ENCODE results near the gene SLC4A11. TPM values are rescaled to one million over a fixed set of nuclear protein-coding genes. Genes with fewer than 3 reads are reported as not detected.

The SLC4A11 gene
- total and polyA plus RNA-seq, 12 donors, result 0.06 to 1.6 (median 0.45) TPM

DNA sequence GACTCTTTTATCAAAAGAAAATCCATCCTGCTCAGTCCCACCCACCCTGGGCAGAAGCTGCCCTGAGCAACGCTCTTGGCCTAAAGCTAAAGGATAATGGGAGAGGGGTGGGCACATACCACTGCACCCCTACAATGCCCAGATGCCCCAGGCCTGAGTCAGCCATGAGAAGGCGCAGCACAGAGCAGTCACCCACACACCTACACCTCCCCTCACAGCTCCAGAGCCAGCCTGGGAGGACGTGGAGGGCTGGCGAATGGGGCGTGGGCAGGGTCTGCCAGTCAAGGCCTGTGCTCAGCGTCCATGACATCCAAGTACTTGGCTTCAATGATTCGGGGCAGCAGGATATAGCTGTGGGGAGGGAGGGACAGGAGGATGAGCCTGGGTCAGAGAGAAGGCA lies 11.5 kb downstream of the SLC4A11 start:
- H3K36me3 ChIP-seq, result peaks cover 0 to 27% (median 7%) of the 10 kb centered on the region in 9 donors
- peaks cover 0 to 11% (median 2%) of the 10 kb centered on the region in 9 donors for H3K4me1 ChIP-seq
- intact Hi-C loops (cut with DNase I), result loop anchor here in 2 of 10 donors (10.0 kb wide), 2 partner anchors 57 to 87 kb away; no protein-coding TSS in a partner anchor
- DNase-seq (no peak), ATAC-seq (no peak)
- 87 to 89% methylated on average over 7 of the region's 7 CpGs for WGBS, 2 donors
- no peaks in the 10 kb centered on the region for H3K9me3 ChIP-seq
- TF ChIP-seq, protein P1, sequence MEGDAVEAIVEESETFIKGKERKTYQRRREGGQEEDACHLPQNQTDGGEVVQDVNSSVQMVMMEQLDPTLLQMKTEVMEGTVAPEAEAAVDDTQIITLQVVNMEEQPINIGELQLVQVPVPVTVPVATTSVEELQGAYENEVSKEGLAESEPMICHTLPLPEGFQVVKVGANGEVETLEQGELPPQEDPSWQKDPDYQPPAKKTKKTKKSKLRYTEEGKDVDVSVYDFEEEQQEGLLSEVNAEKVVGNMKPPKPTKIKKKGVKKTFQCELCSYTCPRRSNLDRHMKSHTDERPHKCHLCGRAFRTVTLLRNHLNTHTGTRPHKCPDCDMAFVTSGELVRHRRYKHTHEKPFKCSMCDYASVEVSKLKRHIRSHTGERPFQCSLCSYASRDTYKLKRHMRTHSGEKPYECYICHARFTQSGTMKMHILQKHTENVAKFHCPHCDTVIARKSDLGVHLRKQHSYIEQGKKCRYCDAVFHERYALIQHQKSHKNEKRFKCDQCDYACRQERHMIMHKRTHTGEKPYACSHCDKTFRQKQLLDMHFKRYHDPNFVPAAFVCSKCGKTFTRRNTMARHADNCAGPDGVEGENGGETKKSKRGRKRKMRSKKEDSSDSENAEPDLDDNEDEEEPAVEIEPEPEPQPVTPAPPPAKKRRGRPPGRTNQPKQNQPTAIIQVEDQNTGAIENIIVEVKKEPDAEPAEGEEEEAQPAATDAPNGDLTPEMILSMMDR (IDR thresholded peaks at IDR 0.05), result no peak
- no peak overlapping the region for H3K4me3 ChIP-seq
- no peaks in the 10 kb centered on the region for H3K27me3 ChIP-seq
- no peak overlapping the region for H3K27ac ChIP-seq

DNA sequence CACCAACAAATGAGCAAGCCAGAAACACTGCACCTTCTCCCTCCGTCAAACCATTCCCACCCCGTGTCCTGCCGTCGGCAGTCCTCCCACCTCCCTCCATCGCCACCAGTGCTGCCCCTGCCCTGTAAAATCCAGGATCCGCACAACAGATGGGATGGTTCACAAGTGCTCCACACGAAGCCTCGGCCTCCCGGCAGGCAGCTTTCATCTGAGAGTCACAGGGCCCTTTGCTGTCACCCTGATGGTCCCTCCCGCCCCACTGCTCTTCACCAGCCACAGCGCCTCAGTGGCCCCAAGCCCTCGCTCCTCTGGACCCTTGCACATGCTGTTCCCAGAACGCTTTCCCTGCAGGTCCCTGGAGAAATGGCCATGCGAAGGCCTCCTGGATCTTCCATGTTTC lies 12.1 kb downstream of the SLC4A11 start:
- DNase-seq (no peak), ATAC-seq (no peak)
- Histone ChIP-seq H3K4me3 (no peak overlapping the region), H3K9me3 (no peaks in the 10 kb centered on the region), H3K4me1 (peaks cover 0 to 14% (median 3%) of the 10 kb centered on the region in 9 donors), H3K27ac (no peak overlapping the region), H3K36me3 (peaks cover 0 to 33% (median 9%) of the 10 kb centered on the region in 9 donors), H3K27me3 (no peaks in the 10 kb centered on the region)
- TF ChIP-seq, protein P1 (IDR thresholded peaks at IDR 0.05), result no peak
- 91 to 94% methylated on average over 14 of the region's 14 CpGs for WGBS, 2 donors
- intact Hi-C loops (cut with DNase I), result loop anchor here in 2 of 10 donors (10.0 kb wide), 2 partner anchors 58 to 88 kb away; no protein-coding TSS in a partner anchor

DNA sequence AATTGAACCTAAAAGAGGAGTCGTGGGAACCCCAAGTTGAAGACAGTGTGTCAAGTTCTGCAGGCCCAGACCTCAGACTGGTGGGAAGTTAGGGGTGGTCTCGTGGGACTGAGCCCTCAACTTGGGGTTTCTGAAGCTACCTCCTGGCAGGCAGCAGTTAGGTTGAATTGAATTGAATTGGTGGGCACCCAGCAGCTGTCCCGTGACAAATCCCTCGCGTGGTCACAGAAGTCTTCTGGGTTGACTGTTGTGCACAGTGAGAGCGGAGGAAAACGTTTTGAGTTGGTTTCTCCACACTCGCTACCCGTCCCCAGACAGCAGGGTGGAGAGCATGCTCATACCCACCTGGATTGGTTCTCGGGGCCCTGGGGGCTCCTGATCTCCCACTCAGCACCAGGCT lies 12.9 kb downstream of the SLC4A11 start:
- Histone ChIP-seq H3K4me3 (no peak overlapping the region), H3K27ac (no peak overlapping the region), H3K36me3 (peaks cover 0 to 41% (median 9%) of the 10 kb centered on the region in 9 donors), H3K27me3 (no peaks in the 10 kb centered on the region), H3K9me3 (no peaks in the 10 kb centered on the region), H3K4me1 (peaks cover 0 to 14% (median 3%) of the 10 kb centered on the region in 9 donors)
- ATAC-seq (no peak), DNase-seq (no peak)
- TF ChIP-seq, protein P1 (IDR thresholded peaks at IDR 0.05), result no peak
- WGBS, 2 donors, result 89 to 91% methylated on average over 10 of the region's 10 CpGs
- intact Hi-C loops (cut with DNase I), result loop anchor here in 2 of 10 donors (10.0 kb wide), 2 partner anchors 59 to 89 kb away; no protein-coding TSS in a partner anchor

DNA sequence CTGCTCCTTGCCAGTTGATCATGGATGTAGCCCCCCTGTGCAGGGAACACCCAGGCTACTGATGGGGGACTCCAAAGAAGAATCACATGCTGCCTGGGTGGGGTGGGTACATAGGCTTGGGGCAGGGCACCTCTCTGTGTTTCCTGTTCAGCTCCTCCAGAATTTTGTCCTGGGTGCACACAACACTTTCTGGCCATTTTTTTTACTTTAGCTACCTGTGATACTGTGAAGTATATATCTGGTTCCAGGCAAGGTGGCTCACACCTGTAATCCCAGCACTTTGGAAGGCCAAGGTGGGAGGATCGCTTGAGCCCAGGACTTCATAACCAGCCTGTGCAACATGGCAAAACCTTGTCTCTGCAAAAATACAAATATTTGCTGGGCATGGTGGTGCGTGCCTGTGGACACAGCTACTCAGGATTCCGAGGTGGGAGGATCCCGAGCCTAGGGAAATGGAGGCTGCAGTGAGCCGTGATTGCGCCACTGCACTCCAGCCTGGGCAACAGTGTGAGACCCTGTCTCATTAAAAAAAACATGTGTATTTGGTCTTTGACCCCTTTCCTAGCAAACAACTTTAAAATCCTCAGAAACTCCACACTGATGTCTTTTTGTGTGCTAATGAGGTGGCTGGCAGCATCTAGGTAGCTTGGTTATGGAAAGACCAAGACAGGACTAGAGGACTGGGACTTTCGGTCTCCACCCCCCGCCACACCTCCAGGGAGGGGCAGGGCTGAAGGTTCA lies 14.1 kb downstream of the SLC4A11 start:
- intact Hi-C loops (cut with DNase I), result loop anchor here in 4 of 10 donors (5.0 to 10.0 kb wide), 3 partner anchors 60 to 92 kb away; no protein-coding TSS in a partner anchor

More for the DNA sequence above, 14.1 kb downstream of the SLC4A11 start:
- TF ChIP-seq, protein P1 (IDR thresholded peaks at IDR 0.05), result no peak
- Histone ChIP-seq H3K4me1 (peaks cover 0 to 14% (median 3%) of the 10 kb centered on the region in 9 donors), H3K27me3 (no peaks in the 10 kb centered on the region), H3K36me3 (peaks cover 0 to 54% (median 9%) of the 10 kb centered on the region in 9 donors), H3K9me3 (no peaks in the 10 kb centered on the region), H3K27ac (no peak overlapping the region), H3K4me3 (no peak overlapping the region)
- ATAC-seq (no peak), DNase-seq (no peak)
- WGBS, 2 donors, result 94 to 95% methylated on average over 8 of the region's 8 CpGs
